WTC11 (cell line): Measurements from ENCODE around the gene GEMIN7. TPM values are rescaled to one million over a fixed set of nuclear protein-coding genes. Genes with fewer than 3 reads are reported as not detected.
A peak's percentile ranks its signal among the peaks of the same experiment; 100 is the strongest.

Source experiments
- ATAC-seq: fragments of 200-7000 bp; cut with Tn5 transposase; 2 replicates; pipeline ENCODE4 v1.10.0; 2021; ENCODE audit warnings: mild to moderate bottlenecking, moderate library complexity
- CTCF ChIA-PET: fragments of 300-600 bp; sonication (Branson Sonifier 250); formaldehyde crosslinking; loops from one replicate; lab custom pipeline; 2021; ENCODE audit warnings: antibody characterized with exemption; lab: Charles Lee
- POLR2A ChIA-PET: fragments of 350-600 bp; sonication (Branson Sonifier 250); formaldehyde crosslinking; loops from one replicate; lab custom pipeline; 2021; ENCODE audit warnings: antibody characterized with exemption; lab: Charles Lee
- DNase-seq: peaks from one replicate; pipeline ENCODE4 v3.0.0; 2021; ENCODE audit warnings: low spot score
- H3K27ac Mint-ChIP-seq: 2 replicates; pipeline ENCODE4 v1.8.0; 2021; ENCODE audit warnings: mixed read lengths
- H3K27me3 Mint-ChIP-seq: 2 replicates; pipeline ENCODE4 v1.8.0; 2021; ENCODE audit warnings: low read depth, mild to moderate bottlenecking, moderate library complexity, mixed read lengths
- H3K36me3 Mint-ChIP-seq: 2 replicates; pipeline ENCODE4 v1.8.0; 2021; ENCODE audit warnings: mixed read lengths
- H3K4me1 Mint-ChIP-seq: 2 replicates; pipeline ENCODE4 v1.8.0; 2022; ENCODE audit warnings: mixed read lengths
- H3K4me3 Mint-ChIP-seq: 2 replicates; pipeline ENCODE4 v1.8.0; 2021; ENCODE audit warnings: mild to moderate bottlenecking, moderate library complexity, mixed read lengths
- H3K9me3 Mint-ChIP-seq: 2 replicates; pipeline ENCODE4 v1.8.0; 2021; ENCODE audit warnings: mixed read lengths
- AFF4 ChIP-seq: sonication (generic); formaldehyde crosslinking; IDR thresholded peaks from 2 replicates; pipeline ENCODE4 v1.8.1; 2023; ENCODE audit warnings: mild to moderate bottlenecking, missing genetic modification reagents, borderline replicate concordance
- CTCF ChIP-seq: fragments of 200-600 bp; IDR thresholded peaks from 2 replicates; pipeline ENCODE4 v1.8.0; 2022; ENCODE audit warnings: antibody characterized with exemption
- EMX1 ChIP-seq: fragments of 250-450 bp; sonication (Bioruptor Pico); IDR thresholded peaks from 2 replicates; pipeline ENCODE4 v1.8.0; 2021; ENCODE audit warnings: mild to moderate bottlenecking
- ETV6 ChIP-seq: sonication (generic); formaldehyde crosslinking; IDR thresholded peaks from 2 replicates; pipeline ENCODE4 v1.8.1; 2022; ENCODE audit warnings: mild to moderate bottlenecking, missing genetic modification reagents
- FOXK1 ChIP-seq: sonication (generic); formaldehyde crosslinking; IDR thresholded peaks from 2 replicates; pipeline ENCODE4 v1.8.0; 2022; ENCODE audit warnings: mild to moderate bottlenecking, moderate library complexity, missing genetic modification reagents
- HMGA2 ChIP-seq: fragments of 250-450 bp; sonication (Bioruptor Pico); IDR thresholded peaks from 2 replicates; pipeline ENCODE4 v1.4.0; 2021; ENCODE audit warnings: mild to moderate bottlenecking, moderate library complexity
- HMGXB4 ChIP-seq: sonication (generic); formaldehyde crosslinking; IDR thresholded peaks from 2 replicates; pipeline ENCODE4 v1.8.1; 2023; ENCODE audit warnings: mild to moderate bottlenecking, moderate library complexity, missing genetic modification reagents
- JAZF1 ChIP-seq: fragments of 250-450 bp; sonication (Bioruptor Pico); IDR thresholded peaks from 2 replicates; pipeline ENCODE4 v1.9.0; 2021; ENCODE audit warnings: moderate library complexity, mild to moderate bottlenecking, inconsistent platforms
- MXD4 ChIP-seq: fragments of 250-450 bp; sonication (Bioruptor Pico); IDR thresholded peaks from 2 replicates; pipeline ENCODE4 v1.8.0; 2021; ENCODE audit warnings: mild to moderate bottlenecking, moderate library complexity, borderline replicate concordance
- MYBL2 ChIP-seq: sonication (generic); formaldehyde crosslinking; IDR thresholded peaks from 2 replicates; pipeline ENCODE4 v1.8.1; 2023; ENCODE audit warnings: mild to moderate bottlenecking, moderate library complexity, missing genetic modification reagents
- NR2C2 ChIP-seq: sonication (generic); formaldehyde crosslinking; IDR thresholded peaks from 2 replicates; pipeline ENCODE4 v1.8.0; 2022; ENCODE audit warnings: mild to moderate bottlenecking, missing genetic modification reagents
- PREB ChIP-seq: sonication (generic); formaldehyde crosslinking; IDR thresholded peaks from 2 replicates; pipeline ENCODE4 v1.8.1; 2022; ENCODE audit warnings: mild to moderate bottlenecking, missing genetic modification reagents, moderate library complexity, borderline replicate concordance
- SP1 ChIP-seq: sonication (generic); formaldehyde crosslinking; conservative IDR thresholded peaks from 2 replicates; pipeline ENCODE4 v1.8.1; 2022; ENCODE audit warnings: missing genetic modification reagents
- TP53 ChIP-seq: sonication (generic); formaldehyde crosslinking; IDR thresholded peaks from 2 replicates; pipeline ENCODE4 v1.8.1; 2023; ENCODE audit warnings: mild to moderate bottlenecking, missing genetic modification reagents
- ZNF219 ChIP-seq: sonication (generic); formaldehyde crosslinking; IDR thresholded peaks from 2 replicates; pipeline ENCODE4 v1.8.0; 2023; ENCODE audit warnings: missing genetic modification reagents, mild to moderate bottlenecking, borderline replicate concordance
- ZNF416 ChIP-seq: fragments of 250-450 bp; sonication (Bioruptor Pico); IDR thresholded peaks from 2 replicates; pipeline ENCODE4 v1.9.0; 2021; ENCODE audit warnings: mild to moderate bottlenecking, inconsistent platforms
- total RNA-seq: library from RNA; stranded (reverse); gene quantifications from 3 replicates; pipeline ENCODE4 v1.2.3, GENCODE V29; 2021
- TF ChIP-seq, protein P1 (sequence below): fragments of 250-450 bp; sonication (Bioruptor Pico); conservative IDR thresholded peaks from 2 replicates; pipeline ENCODE4 v1.9.0; 2021; ENCODE audit warnings: mild to moderate bottlenecking

GEMIN7 gene
- total RNA-seq, 1 experiment from 2014 or later: 55.0 TPM

DNA sequence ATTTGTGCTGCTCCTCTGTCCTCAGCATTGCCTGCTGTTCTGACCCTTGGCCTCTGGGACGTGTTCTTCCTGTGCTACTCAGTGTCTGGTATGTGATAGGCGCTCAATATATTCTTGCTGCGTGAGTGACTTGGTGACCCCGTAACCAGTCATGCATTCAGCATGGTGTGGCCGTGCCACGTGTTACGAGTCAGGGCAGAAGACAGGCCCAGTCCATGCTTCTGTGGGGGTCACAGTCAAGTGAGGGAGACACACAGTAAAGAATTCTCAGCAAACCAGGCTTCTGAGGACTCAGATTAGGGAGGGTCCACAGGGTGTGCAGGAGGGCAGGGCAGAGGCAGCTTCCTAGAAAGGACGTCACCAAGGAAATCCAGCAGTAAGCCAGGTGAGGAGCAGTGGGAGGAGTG is 21.8 kb downstream of the GEMIN7 start:
- H3K9me3 Mint-ChIP-seq: no peaks in the 10 kb centered on the region
- no peaks in the 10 kb centered on the region for H3K27me3 Mint-ChIP-seq
- no peak for ATAC-seq
- H3K36me3 Mint-ChIP-seq: no peaks in the 10 kb centered on the region
- POLR2A ChIA-PET: no interaction called here
- no peak overlapping the region for H3K4me3 Mint-ChIP-seq
- TF ChIP-seq EMX1 (CRISPR knock-in tag) (no peak), CTCF (no peak)
- H3K4me1 Mint-ChIP-seq: peaks cover 65% of the 10 kb centered on the region
- CTCF ChIA-PET: interaction anchor here (1.0 kb wide), 1 partner anchor 35 kb away, joined by 3 read pairs; no protein-coding TSS in a partner anchor
- DNase-seq: no peak
- peak overlapping the region; percentile 59 for H3K27ac Mint-ChIP-seq

- Mint-ChIP-seq H3K9me3 (no peaks in the 10 kb centered on the region), H3K27me3 (no peaks in the 10 kb centered on the region), H3K27ac (peak overlapping the region; percentile 85), H3K36me3 (no peaks in the 10 kb centered on the region), H3K4me1 (peaks cover 56% of the 10 kb centered on the region), H3K4me3 (no peak overlapping the region)
- TF ChIP-seq SP1 (CRISPR knock-in tag) (no peak), HMGXB4 (no peak), NR2C2 (CRISPR knock-in tag) (no peak), AFF4 (CRISPR knock-in tag) (no peak)
- CTCF ChIA-PET: interaction anchor here (0.6 to 3.0 kb wide), 6 partner anchors 11 to 51 kb away, joined by 3 to 11 read pairs (median 4); no protein-coding TSS in a partner anchor
- ATAC-seq: no peak
- POLR2A ChIA-PET: no interaction called here
- no peak for DNase-seq
Observed at GRCh38 chr19:45101806-45102205, 22.7 kb downstream of the GEMIN7 start.

- Mint-ChIP-seq H3K36me3 (no peaks in the 10 kb centered on the region), H3K4me1 (peaks cover 49% of the 10 kb centered on the region)
- TF ChIP-seq MXD4 (CRISPR knock-in tag) (no peak), HMGA2 (CRISPR knock-in tag) (no peak), ZNF416 (no peak)
- TF ChIP-seq, all 79 proteins: peak for 0
- Mint-ChIP-seq H3K27ac (no peak overlapping the region), H3K9me3 (no peaks in the 10 kb centered on the region), H3K4me3 (no peak overlapping the region), H3K27me3 (no peaks in the 10 kb centered on the region)
- POLR2A ChIA-PET: interaction anchor here (1.3 kb wide), 1 partner anchor 11 kb away, joined by 3 read pairs; no protein-coding TSS in a partner anchor
- CTCF ChIA-PET: interaction anchor here (1.1 to 3.0 kb wide), 4 partner anchors 10 to 50 kb away, joined by 3 to 11 read pairs (median 7); no protein-coding TSS in a partner anchor
- DNase-seq: no peak
- no peak for ATAC-seq
Observed at GRCh38 chr19:45102481-45102880, 23.4 kb downstream of the GEMIN7 start.

- no peak for TF ChIP-seq FOXK1 (CRISPR knock-in tag)
- TF ChIP-seq PREB (CRISPR knock-in tag): no peak
- TF ChIP-seq ZNF219 (CRISPR knock-in tag): no peak
- TF ChIP-seq, protein P1, sequence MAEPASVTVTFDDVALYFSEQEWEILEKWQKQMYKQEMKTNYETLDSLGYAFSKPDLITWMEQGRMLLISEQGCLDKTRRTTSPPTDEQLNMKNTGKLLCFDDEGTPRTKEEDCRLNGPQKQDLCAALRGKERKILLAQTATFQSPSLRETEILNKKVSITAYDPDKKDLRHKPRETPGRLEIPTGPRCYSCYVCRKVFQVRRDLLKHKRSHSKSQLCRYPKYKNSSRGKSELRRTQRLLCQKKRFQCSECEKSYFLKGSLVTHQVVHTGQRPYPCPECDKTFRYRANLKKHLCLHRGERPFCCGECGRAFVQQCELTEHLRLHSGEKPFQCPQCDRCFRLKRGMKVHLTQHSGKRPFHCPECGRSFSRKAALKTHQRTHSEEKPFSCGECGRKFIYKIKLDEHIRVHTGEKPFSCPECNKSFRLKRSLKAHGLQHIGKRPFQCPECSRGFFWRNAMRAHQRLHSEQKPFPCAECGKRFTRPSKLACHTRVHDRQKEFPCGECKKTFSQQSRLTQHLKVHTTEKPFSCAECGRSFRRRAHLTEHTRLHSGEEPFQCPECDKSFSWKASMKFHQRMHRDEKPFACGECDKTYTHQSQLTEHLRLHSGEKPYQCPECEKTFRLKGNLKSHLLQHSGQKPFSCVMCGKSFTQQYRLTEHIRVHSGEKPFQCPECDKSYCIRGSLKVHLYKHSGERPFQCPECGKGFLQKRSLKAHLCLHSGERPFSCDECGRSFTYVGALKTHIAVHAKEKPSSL (CRISPR knock-in tag): no peak
- no peak for TF ChIP-seq MYBL2 (CRISPR knock-in tag)
- TF ChIP-seq JAZF1 (CRISPR knock-in tag): no peak
- no peak for TF ChIP-seq HMGA2 (CRISPR knock-in tag)
- TF ChIP-seq TP53 (CRISPR knock-in tag): no peak
- TF ChIP-seq ETV6 (CRISPR knock-in tag): no peak
- TF ChIP-seq, all 79 proteins: peak for 0
- POLR2A ChIA-PET: interaction anchor here (1.3 to 1.6 kb wide), 2 partner anchors 10 to 12 kb away, joined by 3 to 6 read pairs; partner anchors contain the start of gene PPP1R37
- no peak overlapping the region for H3K27ac Mint-ChIP-seq
- H3K4me1 Mint-ChIP-seq: peaks cover 42% of the 10 kb centered on the region
- no peaks in the 10 kb centered on the region for H3K36me3 Mint-ChIP-seq
- no peak overlapping the region for H3K4me3 Mint-ChIP-seq
- CTCF ChIA-PET: interaction anchor here (0.6 to 3.0 kb wide), 9 partner anchors 9 to 62 kb away, joined by 3 to 11 read pairs (median 3); partner anchors contain the start of genes GEMIN7 and PPP1R37
- ATAC-seq (no peak), DNase-seq (no peak)
- no peaks in the 10 kb centered on the region for H3K9me3 Mint-ChIP-seq
- H3K27me3 Mint-ChIP-seq: no peaks in the 10 kb centered on the region
Observed at GRCh38 chr19:45103156-45103507, 24.1 kb downstream of the GEMIN7 start.
